Esophagus squamous epithelium (tissue), 4 donors: ENCODE measurements around the gene SYTL2.

ENCODE experiments used
- POLR2A ChIP-seq, 4 donors: fragments of 450-650 bp; IDR thresholded peaks; one replicate each; pipeline ENCODE4 v1.6.1; 2017; ENCODE audit warnings: antibody characterized with exemption in 4 of 4, mild to moderate bottlenecking in 4 of 4, moderate library complexity in 3 of 4
- TF ChIP-seq, protein P1 (sequence below), 6 experiments: fragments of 450-650 bp in 4 of 6; fragments of 200-600 bp in 2 of 6; sonication (generic) in 2 of 6; IDR thresholded peaks; one replicate each; pipeline ENCODE4 v1.5.1; 2016 to 2019; ENCODE audit warnings: antibody characterized with exemption in 6 of 6, mild to moderate bottlenecking in 4 of 6, moderate library complexity in 4 of 6

DNA sequence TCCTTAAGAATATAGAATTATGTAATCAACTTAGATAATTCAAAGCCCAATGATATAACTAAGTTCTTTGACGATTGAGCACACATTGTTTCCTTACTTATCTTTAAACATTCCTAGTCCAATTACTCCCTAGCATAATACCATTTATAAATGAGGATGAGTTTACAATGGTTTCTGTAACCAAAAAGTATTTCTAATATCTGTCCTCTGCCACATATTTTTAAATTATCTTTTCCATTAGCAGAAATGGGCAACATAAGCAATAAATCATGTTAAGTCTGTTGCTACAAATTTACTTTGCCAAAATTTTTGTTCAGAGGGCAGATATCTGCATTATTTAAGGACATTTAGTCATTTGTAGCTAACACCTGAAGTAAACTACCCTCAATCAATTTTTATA, 152.8 kb downstream of the SYTL2 start:
- TF ChIP-seq, protein P1, sequence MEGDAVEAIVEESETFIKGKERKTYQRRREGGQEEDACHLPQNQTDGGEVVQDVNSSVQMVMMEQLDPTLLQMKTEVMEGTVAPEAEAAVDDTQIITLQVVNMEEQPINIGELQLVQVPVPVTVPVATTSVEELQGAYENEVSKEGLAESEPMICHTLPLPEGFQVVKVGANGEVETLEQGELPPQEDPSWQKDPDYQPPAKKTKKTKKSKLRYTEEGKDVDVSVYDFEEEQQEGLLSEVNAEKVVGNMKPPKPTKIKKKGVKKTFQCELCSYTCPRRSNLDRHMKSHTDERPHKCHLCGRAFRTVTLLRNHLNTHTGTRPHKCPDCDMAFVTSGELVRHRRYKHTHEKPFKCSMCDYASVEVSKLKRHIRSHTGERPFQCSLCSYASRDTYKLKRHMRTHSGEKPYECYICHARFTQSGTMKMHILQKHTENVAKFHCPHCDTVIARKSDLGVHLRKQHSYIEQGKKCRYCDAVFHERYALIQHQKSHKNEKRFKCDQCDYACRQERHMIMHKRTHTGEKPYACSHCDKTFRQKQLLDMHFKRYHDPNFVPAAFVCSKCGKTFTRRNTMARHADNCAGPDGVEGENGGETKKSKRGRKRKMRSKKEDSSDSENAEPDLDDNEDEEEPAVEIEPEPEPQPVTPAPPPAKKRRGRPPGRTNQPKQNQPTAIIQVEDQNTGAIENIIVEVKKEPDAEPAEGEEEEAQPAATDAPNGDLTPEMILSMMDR (IDR thresholded peaks at IDR 0.05) = no peak
- no peak for TF ChIP-seq POLR2A (IDR thresholded peaks at IDR 0.05)
